Right ventricle myocardium inferior (tissue), 1 donor: Measurements from ENCODE around the gene ARMH2. TPM values are rescaled to one million over a fixed set of nuclear protein-coding genes. Genes with fewer than 3 reads are reported as not detected.

Experiments used
- ATAC-seq: fragments of 200-7000 bp; cut with Tn5 transposase; one replicate; pipeline ENCODE4 v1.9.1; 2020; ENCODE audit warnings: mild to moderate bottlenecking, moderate library complexity
- DNase-seq: peaks from one replicate; pipeline ENCODE4 v3.0.0; 2021; ENCODE audit errors: missing footprints
- intact Hi-C: fragments of 100-400 bp; cut with DNase I; formaldehyde crosslinking; loops from one replicate; pipeline ENCODE4 v1.11.0; 2022
- total RNA-seq: library from RNA; stranded (reverse); fragmentation: NEBNext Ultra II Directional; extraction: Animal tissue kit (Norgen Biotek cat#: 25700); gene quantifications from one replicate; pipeline ENCODE4 v1.2.1, GENCODE V29; 2021
- donor health status: DM: no; HTN: yes; CAD: no; lungs with severe emphysema.

The ARMH2 gene
- total RNA-seq, 1 donor from 2014 or later, result not detected

DNA sequence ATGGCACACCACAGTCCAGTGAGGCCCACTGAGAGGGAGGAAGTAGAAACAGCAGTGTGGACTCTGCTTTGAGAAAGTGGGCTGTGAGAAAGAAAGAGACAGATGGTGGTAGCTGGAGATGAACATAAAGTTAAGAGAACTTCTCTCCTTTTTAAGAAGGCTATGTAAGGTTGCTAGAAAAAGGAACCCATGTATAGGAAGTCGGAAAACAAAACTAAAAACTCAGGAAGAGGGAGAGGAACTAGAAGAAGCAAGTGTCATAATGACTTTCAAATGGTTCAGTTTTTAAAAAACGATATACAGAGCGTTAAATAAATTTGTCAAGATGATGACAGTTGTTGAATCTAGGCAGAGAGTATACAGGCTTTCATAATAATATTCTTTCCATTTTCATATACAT, 49.4 kb downstream of the ARMH2 start:
- ATAC-seq (no peak), DNase-seq (no peak)
- intact Hi-C loops, result no loop called here

Other genes with a start within 250 kb of the ARMH2 start
- gene KIAA0319, start 152.7 kb downstream of the ARMH2 start, total RNA-seq, result not detected
- gene TDP2, start 132.0 kb downstream of the ARMH2 start, total RNA-seq, result 21.7 TPM
- 75.8 TPM for gene ACOT13, start 131.8 kb downstream of the ARMH2 start, total RNA-seq
- 43.2 TPM for gene C6orf62, start 79.8 kb downstream of the ARMH2 start, total RNA-seq
- gene GMNN, start 24.0 kb downstream of the ARMH2 start, total RNA-seq, result 8.1 TPM
- gene RIPOR2, start 137.0 kb upstream of the ARMH2 start, total RNA-seq, result 2.6 TPM